Caco-2 (cell line): ENCODE measurements around the gene CCT5. TPM values are rescaled to one million over a fixed set of nuclear protein-coding genes. Genes with fewer than 3 reads are reported as not detected.
"Not testable (repeated sequence)": the region's sequence is repeated elsewhere in the genome, so short reads cannot be mapped to it uniquely, and the experiment has no call there.

Experiments
- BruUV-seq: library from RNA; stranded (reverse); fragments of 400-500 nt; replicated peaks from 2 replicates; lab custom pipeline; 2021; lab: Mats Ljungman, UMichigan
- CTCF ChIA-PET: fragments of 300-600 bp; sonication (Branson Sonifier 250); formaldehyde crosslinking; loops from one replicate; lab custom pipeline; 2022; ENCODE audit warnings: antibody characterized with exemption; lab: Charles Lee
- POLR2A ChIA-PET: fragments of 300-600 bp; sonication (Branson Sonifier 250); formaldehyde crosslinking; loops from one replicate; lab custom pipeline; 2022; ENCODE audit warnings: antibody characterized with exemption; lab: Charles Lee
- DNase-seq, 2 experiments: peaks; one replicate each; pipeline versions ENCODE4 v3.0.0 to v3.0.0-alpha.2; 2020 to 2022
- H3K27me3 ChIP-seq: replicated peaks from 2 replicates; pipeline ENCODE4 v1.6.0; 2011; ENCODE audit warnings: low read length; ENCODE audit not compliant: control insufficient read depth, insufficient read depth
- H3K36me3 ChIP-seq: 2 replicates; pipeline ENCODE4 v1.5.1; 2011; ENCODE audit warnings: low read length; ENCODE audit not compliant: control insufficient read depth, insufficient read depth
- H3K4me1 ChIP-seq: fragments of 250-450 bp; sonication (Bioruptor Pico); 2 replicates; pipeline ENCODE4 v1.5.1; 2020; ENCODE audit warnings: mild to moderate bottlenecking
- H3K4me3 ChIP-seq: 2 replicates; pipeline ENCODE4 v1.5.1; 2011; ENCODE audit warnings: low read depth, mild to moderate bottlenecking, control low read depth, low read length
- H3K9me3 ChIP-seq: fragments of 250-450 bp; sonication (Bioruptor Pico); 2 replicates; pipeline ENCODE4 v1.5.1; 2020; ENCODE audit warnings: mild to moderate bottlenecking, moderate library complexity
- H3K27ac Mint-ChIP-seq: one replicate; pipeline ENCODE4 v1.8.0; 2022; ENCODE audit warnings: mixed read lengths; ENCODE audit not compliant: unreplicated experiment
- H3K27me3 Mint-ChIP-seq: one replicate; pipeline ENCODE4 v1.8.0; 2022; ENCODE audit warnings: mixed read lengths; ENCODE audit not compliant: insufficient read depth, unreplicated experiment
- H3K36me3 Mint-ChIP-seq: one replicate; pipeline ENCODE4 v1.8.0; 2022; ENCODE audit warnings: mild to moderate bottlenecking, mixed read lengths; ENCODE audit not compliant: insufficient read depth, unreplicated experiment
- H3K4me1 Mint-ChIP-seq: one replicate; pipeline ENCODE4 v1.8.0; 2022; ENCODE audit warnings: low read depth, mixed read lengths; ENCODE audit not compliant: unreplicated experiment
- H3K4me3 Mint-ChIP-seq: one replicate; pipeline ENCODE4 v1.8.0; 2022; ENCODE audit warnings: mild to moderate bottlenecking, moderate library complexity, mixed read lengths; ENCODE audit not compliant: unreplicated experiment
- H3K9me3 Mint-ChIP-seq: one replicate; pipeline ENCODE4 v1.8.0; 2022; ENCODE audit warnings: mixed read lengths; ENCODE audit not compliant: unreplicated experiment
- CTCF ChIP-seq, 2 experiments: fragments of 200-600 bp in 1 of 2; IDR thresholded peaks; 1 replicate in 1 of 2; 2 replicates in 1 of 2; pipeline versions ENCODE4 v1.5.1 to v1.8.0; 2011 to 2022; ENCODE audit warnings: antibody characterized with exemption in 1 of 2, control low read depth in 1 of 2, inconsistent platforms in 1 of 2, low read depth in 1 of 2, low read length in 1 of 2, mild to moderate bottlenecking in 1 of 2, moderate library complexity in 1 of 2; ENCODE audit not compliant: insufficient read depth in 1 of 2, severe bottlenecking in 1 of 2, unreplicated experiment in 1 of 2
- intact Hi-C: fragments of 100-400 bp; cut with micrococcal nuclease; formaldehyde crosslinking; loops from one replicate; pipeline ENCODE4 v1.10.0; 2022; ENCODE audit not compliant: unreplicated experiment
- total RNA-seq: library from RNA; stranded (reverse); gene quantifications from 2 replicates; pipeline ENCODE4 v1.2.3, GENCODE V29; 2022

CCT5 gene
- total RNA-seq, 1 experiment from 2014 or later = 462 TPM

- Histone ChIP-seq H3K27me3 (no peaks in the 10 kb centered on the region), H3K4me3 (no peak overlapping the region), H3K9me3 (no peaks in the 10 kb centered on the region), H3K36me3 (no peaks in the 10 kb centered on the region), H3K4me1 (peaks cover 4% of the 10 kb centered on the region)
- no peak for DNase-seq
- Mint-ChIP-seq H3K4me3 (peak overlapping the region; percentile 42), H3K9me3 (no peaks in the 10 kb centered on the region), H3K27me3 (no peaks in the 10 kb centered on the region), H3K36me3 (peaks cover 6% of the 10 kb centered on the region), H3K4me1 (peaks cover 13% of the 10 kb centered on the region), H3K27ac (no peak overlapping the region)
- ChIA-PET POLR2A (interaction anchor here (1.1 kb wide), 1 partner anchor 45 kb away, joined by 4 read pairs; the partner anchor contains the start of gene MARCHF6), CTCF (no interaction called here)
- no TSS peak for BruUV-seq
- intact Hi-C loops = loop anchor here (1.0 kb wide), 1 partner anchor 44 kb away; the partner anchor contains the start of gene MARCHF6
- TF ChIP-seq CTCF (IDR thresholded peaks at IDR 0.05; ENCODE audit: insufficient read depth in 1 of 2, low read depth in 1 of 2, low read length in 1 of 2, severe bottlenecking in 1 of 2, unreplicated experiment in 1 of 2) = no peak
Measured at GRCh38 chr5:10308844-10309243, 58.8 kb downstream of the CCT5 start.

DNA sequence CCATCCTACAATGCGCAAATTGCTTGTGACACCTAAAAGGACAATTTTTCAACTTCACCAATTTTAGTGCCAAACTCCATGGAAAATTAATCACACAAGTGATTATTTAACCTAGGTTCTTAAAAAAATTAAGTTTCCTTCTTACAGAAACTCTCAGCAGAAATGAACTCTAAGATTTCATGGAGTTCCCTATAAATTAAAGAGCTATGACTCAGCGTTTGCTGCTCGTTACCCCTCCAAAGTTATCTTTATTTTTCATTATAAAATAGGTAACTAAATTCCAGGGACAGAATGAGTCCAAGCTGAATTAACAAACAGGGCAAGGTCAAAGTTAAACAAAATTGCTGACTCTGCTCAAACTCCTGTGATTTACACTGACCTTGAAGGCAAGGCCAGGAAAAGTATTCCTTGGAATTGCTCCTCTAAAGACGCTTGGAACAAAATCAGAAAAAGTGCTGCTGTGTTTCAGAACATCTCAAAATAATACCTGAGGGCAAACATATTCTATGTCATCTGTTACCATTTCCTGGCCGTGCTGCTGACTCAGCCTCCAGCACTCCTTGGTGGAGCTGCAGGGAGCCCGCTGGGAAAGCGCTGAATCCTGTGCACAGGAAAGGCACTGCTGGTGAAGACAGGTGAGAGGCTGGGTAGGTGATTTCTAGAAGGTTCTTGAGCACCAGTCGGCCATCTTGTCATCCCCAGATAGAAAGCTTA is 60.1 kb downstream of the CCT5 start:
- intact Hi-C loops = no loop called here
- CTCF ChIA-PET = no interaction called here
- Mint-ChIP-seq H3K4me3 (no peak overlapping the region), H3K9me3 (no peaks in the 10 kb centered on the region), H3K27me3 (no peaks in the 10 kb centered on the region), H3K27ac (no peak overlapping the region), H3K4me1 (peaks cover 10% of the 10 kb centered on the region), H3K36me3 (peaks cover 6% of the 10 kb centered on the region)
- no TSS peak for BruUV-seq
- no peak for TF ChIP-seq CTCF (IDR thresholded peaks at IDR 0.05; ENCODE audit: insufficient read depth in 1 of 2, low read depth in 1 of 2, low read length in 1 of 2, severe bottlenecking in 1 of 2, unreplicated experiment in 1 of 2)
- Histone ChIP-seq H3K27me3 (no peaks in the 10 kb centered on the region), H3K4me3 (no peak overlapping the region), H3K9me3 (no peaks in the 10 kb centered on the region), H3K4me1 (peaks cover 4% of the 10 kb centered on the region), H3K36me3 (no peaks in the 10 kb centered on the region)
- POLR2A ChIA-PET = no interaction called here
- no peak for DNase-seq

DNA sequence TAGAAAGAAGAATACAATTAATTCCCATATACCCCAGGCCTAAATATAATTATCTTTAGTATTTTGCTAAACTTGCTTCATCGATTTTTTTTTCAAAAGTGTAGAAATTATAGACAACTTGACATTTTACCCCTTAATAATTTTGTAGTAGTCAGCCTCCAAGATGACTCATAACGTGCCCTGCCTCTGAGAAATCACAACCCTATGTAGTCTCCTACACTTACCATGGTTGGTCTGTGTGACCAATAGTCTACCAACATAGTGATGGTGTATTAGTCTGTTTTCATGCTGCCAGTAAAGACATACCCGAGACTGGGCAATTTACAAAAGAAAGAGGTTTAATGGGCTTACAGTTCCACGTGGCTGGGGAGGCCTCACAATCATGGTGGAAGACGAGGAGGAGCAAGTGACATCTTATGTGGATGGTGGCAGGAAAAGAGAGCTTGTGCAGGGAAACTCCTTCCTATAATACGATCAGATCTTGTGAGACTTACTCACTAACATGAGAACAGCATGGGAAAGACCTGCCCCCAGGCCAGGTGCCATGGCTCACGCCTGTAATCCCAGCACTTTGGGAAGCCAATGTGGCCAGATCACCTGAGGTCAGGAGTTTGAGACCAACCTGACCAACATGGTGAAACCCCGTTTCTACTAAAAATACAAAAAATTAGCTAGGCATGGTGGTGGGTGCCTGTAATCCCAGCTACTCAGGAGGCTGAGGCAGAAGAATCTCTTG is 60.9 kb downstream of the CCT5 start:
- POLR2A ChIA-PET, H3K36me3 ChIP-seq, H3K27ac Mint-ChIP-seq: not testable (repeated sequence)

More for the DNA sequence above, 60.9 kb downstream of the CCT5 start:
- H3K27me3 ChIP-seq, intact Hi-C loops, H3K4me3 ChIP-seq, H3K9me3 Mint-ChIP-seq, H3K4me1 ChIP-seq, H3K4me3 Mint-ChIP-seq, H3K27me3 Mint-ChIP-seq, H3K9me3 ChIP-seq, BruUV-seq, CTCF ChIA-PET, DNase-seq, H3K4me1 Mint-ChIP-seq, H3K36me3 Mint-ChIP-seq: not testable (repeated sequence)
